GM21528 (cell line): ENCODE data around the gene DPH5.
"Not testable (repeated sequence)": the region's sequence is repeated elsewhere in the genome, so short reads cannot be mapped to it uniquely, and the experiment has no call there.

Experiments
- ATAC-seq: cut with Tn5 transposase; IDR thresholded peaks from one replicate; pipeline ENCODE4 v1.9.1; 2021; ENCODE audit warnings: mild to moderate bottlenecking, moderate library complexity; ENCODE audit not compliant: unreplicated experiment, low FRiP score

Gene DPH5

GRCh38 chr1:100948721-100949405 lies 76.7 kb downstream of the DPH5 start:
- not testable (repeated sequence) for ATAC-seq

GRCh38 chr1:100947816-100948215 lies 77.8 kb downstream of the DPH5 start:
- ATAC-seq, result not testable (repeated sequence)

GRCh38 chr1:100946064-100946463 lies 79.5 kb downstream of the DPH5 start:
- ATAC-seq, result not testable (repeated sequence)

- no peak for ATAC-seq
Observed at GRCh38 chr1:100943533-100943932, 82.1 kb downstream of the DPH5 start.

GRCh38 chr1:100942304-100943046 lies 83.1 kb downstream of the DPH5 start:
- ATAC-seq, result no peak

GRCh38 chr1:100941580-100942216 lies 83.9 kb downstream of the DPH5 start:
- ATAC-seq, result no peak

GRCh38 chr1:100941098-100941527 lies 84.5 kb downstream of the DPH5 start:
- ATAC-seq, result no peak
